Endothelial cell (in vitro differentiated cells): ENCODE results near the gene SCYL3. TPM values are rescaled to one million over a fixed set of nuclear protein-coding genes. Genes with fewer than 3 reads are reported as not detected.

ENCODE experiments used
- DNase-seq: peaks from one replicate; pipeline ENCODE4 v3.0.0; 2021; ENCODE audit warnings: low spot score
- H3K27ac Mint-ChIP-seq: one replicate; pipeline ENCODE4 v1.8.0; 2021; ENCODE audit warnings: mixed read lengths, inconsistent platforms; ENCODE audit not compliant: unreplicated experiment
- H3K27me3 Mint-ChIP-seq: one replicate; pipeline ENCODE4 v1.8.0; 2021; ENCODE audit warnings: mild to moderate bottlenecking, moderate library complexity, mixed read lengths, inconsistent platforms; ENCODE audit not compliant: unreplicated experiment
- H3K36me3 Mint-ChIP-seq: one replicate; pipeline ENCODE4 v1.8.0; 2021; ENCODE audit warnings: mild to moderate bottlenecking, low read depth, mixed read lengths, inconsistent platforms; ENCODE audit not compliant: unreplicated experiment
- H3K4me1 Mint-ChIP-seq: one replicate; pipeline ENCODE4 v1.8.0; 2021; ENCODE audit warnings: mild to moderate bottlenecking, mixed read lengths, inconsistent platforms; ENCODE audit not compliant: unreplicated experiment
- H3K4me3 Mint-ChIP-seq: one replicate; pipeline ENCODE4 v1.8.0; 2021; ENCODE audit warnings: mild to moderate bottlenecking, mixed read lengths, inconsistent platforms; ENCODE audit not compliant: unreplicated experiment
- H3K9me3 Mint-ChIP-seq: one replicate; pipeline ENCODE4 v1.8.0; 2021; ENCODE audit warnings: mixed read lengths, inconsistent platforms; ENCODE audit not compliant: unreplicated experiment
- CTCF ChIP-seq: fragments of 200-600 bp; sonication (generic); IDR thresholded peaks from one replicate; pipeline ENCODE4 v1.5.0; 2021; ENCODE audit warnings: antibody characterized with exemption; ENCODE audit not compliant: unreplicated experiment
- long read RNA-seq: library from polyadenylated mRNA; unstranded; transcript quantifications from one replicate; pipeline ENCODE4 v2.0.0, GENCODE V29; 2020; ENCODE audit not compliant: unreplicated experiment
- total RNA-seq: library from RNA; stranded (reverse); fragmentation: NEBNext Ultra II Directional; extraction: Animal tissue kit (Norgen Biotek cat#: 25700); gene quantifications from one replicate; pipeline ENCODE4 v1.2.1, GENCODE V29; 2021; ENCODE audit not compliant: unreplicated experiment

SCYL3 gene
- 19.2 TPM for total RNA-seq
- long read RNA-seq, full-length matches to known transcripts = 3 of 4 reads
- long read RNA-seq, partial matches to known transcripts = 0 of 4 reads
- long read RNA-seq, other reads (novel, unspliced or antisense) = 1 of 4 reads

GRCh38 chr1:169893645-169894423 lies at the start of gene SCYL3:
Gene SCYL3 (minus strand): TSS chr1:169893896. CDS start chr1:169888840, 5,056 bp downstream.
- Mint-ChIP-seq H3K36me3 (peaks cover 2% of the 10 kb centered on the region), H3K4me3 (peak within 1 kb of the TSS; percentile 93), H3K27ac (peak within 1 kb of the TSS; percentile 100), H3K4me1 (peaks cover 53% of the 10 kb centered on the region), H3K27me3 (peaks cover 8% of the 10 kb centered on the region), H3K9me3 (no peaks in the 10 kb centered on the region)
- DNase-seq = peak; percentile 82
- TF ChIP-seq CTCF = no peak

GRCh38 chr1:169941982-169942830 lies 48.5 kb upstream of the SCYL3 start:
- no peak for TF ChIP-seq CTCF
- DNase-seq = no peak
- no peaks in the 10 kb centered on the region for H3K9me3 Mint-ChIP-seq
- H3K4me3 Mint-ChIP-seq = no peak overlapping the region
- peaks cover 3% of the 10 kb centered on the region for H3K4me1 Mint-ChIP-seq
- no peaks in the 10 kb centered on the region for H3K36me3 Mint-ChIP-seq
- H3K27ac Mint-ChIP-seq = no peak overlapping the region
- H3K27me3 Mint-ChIP-seq = no peaks in the 10 kb centered on the region

GRCh38 chr1:169933984-169934725 lies 40.5 kb upstream of the SCYL3 start:
- no peaks in the 10 kb centered on the region for H3K36me3 Mint-ChIP-seq
- H3K9me3 Mint-ChIP-seq = no peaks in the 10 kb centered on the region
- H3K27ac Mint-ChIP-seq = no peak overlapping the region
- H3K4me3 Mint-ChIP-seq = no peak overlapping the region
- TF ChIP-seq CTCF = no peak
- no peak for DNase-seq
- H3K4me1 Mint-ChIP-seq = no peaks in the 10 kb centered on the region
- H3K27me3 Mint-ChIP-seq = no peaks in the 10 kb centered on the region

GRCh38 chr1:169931795-169932231 lies 38.1 kb upstream of the SCYL3 start:
- no peak for TF ChIP-seq CTCF
- DNase-seq = no peak
- H3K27ac Mint-ChIP-seq = no peak overlapping the region

More at GRCh38 chr1:169931795-169932231, 38.1 kb upstream of the SCYL3 start:
- no peaks in the 10 kb centered on the region for H3K36me3 Mint-ChIP-seq
- no peaks in the 10 kb centered on the region for H3K4me1 Mint-ChIP-seq
- H3K27me3 Mint-ChIP-seq = no peaks in the 10 kb centered on the region
- H3K9me3 Mint-ChIP-seq = no peaks in the 10 kb centered on the region
- no peak overlapping the region for H3K4me3 Mint-ChIP-seq
